ENCODE measurements around the gene SETBP1. TPM values are rescaled to one million over a fixed set of nuclear protein-coding genes. Genes with fewer than 3 reads are reported as not detected.

SETBP1 gene
- total RNA-seq, 1 experiment from 2014 or later: 9.6 TPM

DNA sequence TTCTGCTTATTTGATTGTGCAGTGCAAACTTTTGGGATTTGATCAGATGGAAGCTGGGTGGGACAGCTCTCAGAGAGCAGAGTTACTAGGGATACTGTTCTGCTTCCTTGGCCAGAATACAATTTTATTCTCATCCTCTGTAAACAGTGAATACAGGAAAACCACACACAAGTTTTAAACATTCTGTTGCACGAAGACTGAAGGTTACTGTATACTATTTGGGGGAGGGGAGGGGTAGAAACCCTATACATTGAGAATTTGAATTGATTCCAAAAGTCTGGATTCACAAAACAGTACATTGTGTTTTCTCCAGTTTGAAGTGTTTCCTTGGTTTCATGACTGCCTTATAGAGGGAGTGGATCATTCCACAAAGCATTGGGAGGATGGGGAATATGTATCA, 149.9 kb downstream of the SETBP1 start:
- POLR2A ChIA-PET: no interaction called here
- Mint-ChIP-seq H3K27me3 (ENCODE audit: low read depth) (no peaks in the 10 kb centered on the region; the same call in 1 of the 2 replicates), H3K4me1 (peaks cover 44% of the 10 kb centered on the region), H3K27ac (no peak overlapping the region), H3K4me3 (no peak overlapping the region), H3K9me3 (peaks cover 6% of the 10 kb centered on the region; the same call in 1 of the 2 replicates), H3K36me3 (no peaks in the 10 kb centered on the region)
- CTCF ChIA-PET: no interaction called here
- no peak for DNase-seq (ENCODE audit: low spot score)
- TF ChIP-seq ZNF219 (CRISPR knock-in tag; IDR thresholded peaks at IDR 0.05; ENCODE audit: borderline replicate concordance) (no peak), RELA (CRISPR knock-in tag; IDR thresholded peaks at IDR 0.05; ENCODE audit: borderline replicate concordance) (no peak), ZNF396 (CRISPR knock-in tag; IDR thresholded peaks at IDR 0.05; ENCODE audit: borderline replicate concordance) (no peak), ZNF317 (CRISPR knock-in tag; IDR thresholded peaks at IDR 0.05; ENCODE audit: borderline replicate concordance, low read depth) (no peak), EMX1 (CRISPR knock-in tag; IDR thresholded peaks at IDR 0.05) (no peak), GRHL2 (CRISPR knock-in tag; IDR thresholded peaks at IDR 0.05; ENCODE audit: insufficient replicate concordance, severe bottlenecking) (no peak)
- no peak for ATAC-seq

DNA sequence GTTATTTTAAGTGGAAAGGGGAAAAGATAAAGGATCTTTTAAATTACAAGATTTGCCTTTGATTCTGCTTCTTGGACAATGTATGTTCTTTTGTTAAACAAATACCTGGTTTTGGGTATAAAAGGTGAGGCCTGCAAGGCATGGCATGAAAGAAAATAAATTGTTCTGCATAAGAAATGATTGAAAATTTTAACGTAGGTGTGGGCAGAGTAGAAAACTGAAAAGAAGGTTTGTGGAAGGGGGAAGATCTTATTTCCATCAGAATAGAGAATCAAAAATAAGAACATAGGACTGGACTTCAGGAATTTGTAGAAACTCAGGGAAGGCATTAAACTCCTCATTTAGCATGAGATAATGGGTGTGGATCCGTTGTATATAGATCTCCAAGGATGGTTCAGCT, 153.1 kb downstream of the SETBP1 start:
- ATAC-seq (no peak), DNase-seq (ENCODE audit: low spot score) (no peak)
- ChIA-PET POLR2A (no interaction called here), CTCF (no interaction called here)
- no peak for TF ChIP-seq NR3C1 (CRISPR knock-in tag; conservative IDR thresholded peaks at IDR 0.05; ENCODE audit: low read depth)
- TF ChIP-seq, protein P1, sequence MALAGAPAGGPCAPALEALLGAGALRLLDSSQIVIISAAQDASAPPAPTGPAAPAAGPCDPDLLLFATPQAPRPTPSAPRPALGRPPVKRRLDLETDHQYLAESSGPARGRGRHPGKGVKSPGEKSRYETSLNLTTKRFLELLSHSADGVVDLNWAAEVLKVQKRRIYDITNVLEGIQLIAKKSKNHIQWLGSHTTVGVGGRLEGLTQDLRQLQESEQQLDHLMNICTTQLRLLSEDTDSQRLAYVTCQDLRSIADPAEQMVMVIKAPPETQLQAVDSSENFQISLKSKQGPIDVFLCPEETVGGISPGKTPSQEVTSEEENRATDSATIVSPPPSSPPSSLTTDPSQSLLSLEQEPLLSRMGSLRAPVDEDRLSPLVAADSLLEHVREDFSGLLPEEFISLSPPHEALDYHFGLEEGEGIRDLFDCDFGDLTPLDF (CRISPR knock-in tag; IDR thresholded peaks at IDR 0.05): no peak
- TF ChIP-seq JAZF1 (CRISPR knock-in tag; IDR thresholded peaks at IDR 0.05): no peak
- TF ChIP-seq GABPB1 (CRISPR knock-in tag; IDR thresholded peaks at IDR 0.05): no peak
- no peak for TF ChIP-seq PREB (CRISPR knock-in tag; IDR thresholded peaks at IDR 0.05; ENCODE audit: borderline replicate concordance)
- no peak for TF ChIP-seq ZNF532 (CRISPR knock-in tag; IDR thresholded peaks at IDR 0.05; ENCODE audit: borderline replicate concordance)
- TF ChIP-seq ESRRA (CRISPR knock-in tag; IDR thresholded peaks at IDR 0.05; ENCODE audit: borderline replicate concordance): no peak
- no peak for TF ChIP-seq CREB1 (CRISPR knock-in tag; IDR thresholded peaks at IDR 0.05)
- TF ChIP-seq ELF4 (CRISPR knock-in tag; IDR thresholded peaks at IDR 0.05; ENCODE audit: low read depth): no peak
- no peak for TF ChIP-seq OVOL2 (CRISPR knock-in tag; IDR thresholded peaks at IDR 0.05; ENCODE audit: borderline replicate concordance)
- no peak for TF ChIP-seq MXD4 (CRISPR knock-in tag; IDR thresholded peaks at IDR 0.05; ENCODE audit: borderline replicate concordance)
- no peak for TF ChIP-seq JUN (CRISPR knock-in tag; IDR thresholded peaks at IDR 0.05)
- no peak for TF ChIP-seq CBFB (CRISPR knock-in tag; IDR thresholded peaks at IDR 0.05; ENCODE audit: low read depth)
- TF ChIP-seq ARID4B (CRISPR knock-in tag; IDR thresholded peaks at IDR 0.05; ENCODE audit: borderline replicate concordance): no peak
- TF ChIP-seq TP53 (CRISPR knock-in tag; IDR thresholded peaks at IDR 0.05): no peak
- TF ChIP-seq ZMAT4 (CRISPR knock-in tag; IDR thresholded peaks at IDR 0.05): no peak
- TF ChIP-seq SMAD3 (CRISPR knock-in tag; IDR thresholded peaks at IDR 0.05; ENCODE audit: borderline replicate concordance): no peak
- Mint-ChIP-seq H3K27ac (no peak overlapping the region), H3K36me3 (no peaks in the 10 kb centered on the region), H3K9me3 (peaks cover 6% of the 10 kb centered on the region; the same call in 1 of the 2 replicates), H3K27me3 (ENCODE audit: low read depth) (no peaks in the 10 kb centered on the region; the same call in 1 of the 2 replicates), H3K4me3 (no peak overlapping the region), H3K4me1 (peaks cover 55% of the 10 kb centered on the region)
